Nephron progenitor cell (in vitro differentiated cells): ENCODE data around the gene GRWD1.

ENCODE experiments used
- DNase-seq: peaks from one replicate; pipeline ENCODE4 v3.0.0; 2021
- H3K27ac Mint-ChIP-seq: 2 replicates; pipeline ENCODE4 v1.8.0; 2021; ENCODE audit warnings: mild to moderate bottlenecking, moderate library complexity, mixed read lengths
- H3K27me3 Mint-ChIP-seq: 2 replicates; pipeline ENCODE4 v1.8.0; 2021; ENCODE audit warnings: mild to moderate bottlenecking, low read depth, mixed read lengths; ENCODE audit not compliant: poor library complexity
- H3K36me3 Mint-ChIP-seq: 2 replicates; pipeline ENCODE4 v1.8.0; 2021; ENCODE audit warnings: low read depth, mixed read lengths
- H3K4me1 Mint-ChIP-seq: 2 replicates; pipeline ENCODE4 v1.8.0; 2021; ENCODE audit warnings: mixed read lengths
- H3K4me3 Mint-ChIP-seq: 2 replicates; pipeline ENCODE4 v1.8.0; 2021; ENCODE audit warnings: mild to moderate bottlenecking, moderate library complexity, mixed read lengths
- H3K9me3 Mint-ChIP-seq: 2 replicates; pipeline ENCODE4 v1.8.0; 2021; ENCODE audit warnings: mild to moderate bottlenecking, moderate library complexity, mixed read lengths
- CTCF ChIP-seq: fragments of 200-600 bp; sonication (generic); IDR thresholded peaks from 2 replicates; pipeline ENCODE4 v1.5.0; 2021; ENCODE audit warnings: antibody characterized with exemption

The GRWD1 gene

GRCh38 chr19:48445606-48446481, at the start of gene GRWD1:
Gene GRWD1, plus strand, starts transcription at chr19:48445983. Its CDS starts 23 bp downstream, at chr19:48446006.
- H3K4me1 Mint-ChIP-seq = peaks cover 39% of the 10 kb centered on the region
- peaks cover 38% of the 10 kb centered on the region for H3K36me3 Mint-ChIP-seq
- H3K9me3 Mint-ChIP-seq = peaks cover 4% of the 10 kb centered on the region
- H3K27ac Mint-ChIP-seq = peak within 1 kb of the TSS; percentile 84
- DNase-seq = peak; percentile 87
- TF ChIP-seq CTCF = no peak
- peak within 1 kb of the TSS; percentile 88 for H3K4me3 Mint-ChIP-seq
- no peaks in the 10 kb centered on the region for H3K27me3 Mint-ChIP-seq

- H3K27me3 Mint-ChIP-seq = peaks cover 27% of the 10 kb centered on the region
- no peaks in the 10 kb centered on the region for H3K9me3 Mint-ChIP-seq
- TF ChIP-seq CTCF = no peak
- no peak for DNase-seq
- no peak overlapping the region for H3K27ac Mint-ChIP-seq
- no peaks in the 10 kb centered on the region for H3K36me3 Mint-ChIP-seq
- peaks cover 78% of the 10 kb centered on the region for H3K4me1 Mint-ChIP-seq
- H3K4me3 Mint-ChIP-seq = peak overlapping the region; percentile 86
Measured at GRCh38 chr19:48396016-48396823, 49.6 kb upstream of the GRWD1 start.

GRCh38 chr19:48396824-48397176, 49.0 kb upstream of the GRWD1 start:
- H3K27me3 Mint-ChIP-seq = peaks cover 27% of the 10 kb centered on the region
- no peaks in the 10 kb centered on the region for H3K36me3 Mint-ChIP-seq
- no peaks in the 10 kb centered on the region for H3K9me3 Mint-ChIP-seq
- no peak overlapping the region for H3K27ac Mint-ChIP-seq
- H3K4me1 Mint-ChIP-seq = peaks cover 80% of the 10 kb centered on the region
- DNase-seq = no peak
- H3K4me3 Mint-ChIP-seq = peak overlapping the region; percentile 86
- no peak for TF ChIP-seq CTCF

- DNase-seq = no peak
- H3K27me3 Mint-ChIP-seq = peaks cover 27% of the 10 kb centered on the region
- peak overlapping the region; percentile 84 for H3K4me3 Mint-ChIP-seq
- H3K27ac Mint-ChIP-seq = no peak overlapping the region
- TF ChIP-seq CTCF = no peak
- H3K9me3 Mint-ChIP-seq = no peaks in the 10 kb centered on the region
- H3K36me3 Mint-ChIP-seq = no peaks in the 10 kb centered on the region
- peaks cover 81% of the 10 kb centered on the region for H3K4me1 Mint-ChIP-seq
Measured at GRCh38 chr19:48397263-48398101, 48.3 kb upstream of the GRWD1 start.

GRCh38 chr19:48398102-48398374, 47.7 kb upstream of the GRWD1 start:
- no peak for DNase-seq
- H3K9me3 Mint-ChIP-seq = no peaks in the 10 kb centered on the region
- no peaks in the 10 kb centered on the region for H3K36me3 Mint-ChIP-seq
- H3K4me1 Mint-ChIP-seq = peaks cover 75% of the 10 kb centered on the region
- H3K4me3 Mint-ChIP-seq = peak overlapping the region; percentile 84
- H3K27me3 Mint-ChIP-seq = peaks cover 27% of the 10 kb centered on the region
- no peak for TF ChIP-seq CTCF
- no peak overlapping the region for H3K27ac Mint-ChIP-seq
